RWPE2 (cell line): ENCODE results near the gene KRTAP12-3.
"Not testable (repeated sequence)": the region's sequence is repeated elsewhere in the genome, so short reads cannot be mapped to it uniquely, and the experiment has no call there.

Source experiments
- ATAC-seq: fragments of 200-7000 bp; cut with Tn5 transposase; 3 replicates; pipeline ENCODE4 v1.9.1; 2021; ENCODE audit warnings: low read depth
- DNase-seq: peaks from one replicate; pipeline ENCODE4 v3.0.0-alpha.2; 2020; ENCODE audit warnings: low spot score
- H3K27ac ChIP-seq: fragments of 450-650 bp; 2 replicates; pipeline ENCODE4 v1.5.1; 2017; ENCODE audit warnings: mild to moderate bottlenecking; ENCODE audit not compliant: poor library complexity, severe bottlenecking
- H3K27me3 ChIP-seq: fragments of 250-450 bp; sonication (Bioruptor Pico); 2 replicates; pipeline ENCODE4 v1.5.1; 2021; ENCODE audit warnings: mild to moderate bottlenecking, moderate library complexity; ENCODE audit not compliant: insufficient read depth, poor library complexity, severe bottlenecking
- H3K36me3 ChIP-seq: fragments of 250-450 bp; sonication (Bioruptor Pico); 2 replicates; pipeline ENCODE4 v1.5.1; 2020; ENCODE audit warnings: low read depth, mild to moderate bottlenecking, moderate library complexity
- H3K4me1 ChIP-seq: fragments of 250-450 bp; sonication (Bioruptor Pico); 2 replicates; pipeline ENCODE4 v1.5.1; 2021; ENCODE audit warnings: mild to moderate bottlenecking, moderate library complexity; ENCODE audit not compliant: insufficient read depth, poor library complexity, severe bottlenecking
- H3K4me3 ChIP-seq: fragments of 250-450 bp; sonication (Bioruptor Pico); 2 replicates; pipeline ENCODE4 v1.5.1; 2021; ENCODE audit warnings: mild to moderate bottlenecking, moderate library complexity; ENCODE audit not compliant: severe bottlenecking
- H3K9me3 ChIP-seq: fragments of 250-450 bp; sonication (Bioruptor Pico); 2 replicates; pipeline ENCODE4 v1.5.1; 2021; ENCODE audit warnings: mild to moderate bottlenecking, moderate library complexity; ENCODE audit not compliant: severe bottlenecking
- CTCF ChIP-seq: fragments of 450-650 bp; IDR thresholded peaks from one replicate; pipeline ENCODE4 v1.5.1; 2017; ENCODE audit warnings: mild to moderate bottlenecking, moderate library complexity; ENCODE audit not compliant: poor library complexity, severe bottlenecking

KRTAP12-3 gene

DNA sequence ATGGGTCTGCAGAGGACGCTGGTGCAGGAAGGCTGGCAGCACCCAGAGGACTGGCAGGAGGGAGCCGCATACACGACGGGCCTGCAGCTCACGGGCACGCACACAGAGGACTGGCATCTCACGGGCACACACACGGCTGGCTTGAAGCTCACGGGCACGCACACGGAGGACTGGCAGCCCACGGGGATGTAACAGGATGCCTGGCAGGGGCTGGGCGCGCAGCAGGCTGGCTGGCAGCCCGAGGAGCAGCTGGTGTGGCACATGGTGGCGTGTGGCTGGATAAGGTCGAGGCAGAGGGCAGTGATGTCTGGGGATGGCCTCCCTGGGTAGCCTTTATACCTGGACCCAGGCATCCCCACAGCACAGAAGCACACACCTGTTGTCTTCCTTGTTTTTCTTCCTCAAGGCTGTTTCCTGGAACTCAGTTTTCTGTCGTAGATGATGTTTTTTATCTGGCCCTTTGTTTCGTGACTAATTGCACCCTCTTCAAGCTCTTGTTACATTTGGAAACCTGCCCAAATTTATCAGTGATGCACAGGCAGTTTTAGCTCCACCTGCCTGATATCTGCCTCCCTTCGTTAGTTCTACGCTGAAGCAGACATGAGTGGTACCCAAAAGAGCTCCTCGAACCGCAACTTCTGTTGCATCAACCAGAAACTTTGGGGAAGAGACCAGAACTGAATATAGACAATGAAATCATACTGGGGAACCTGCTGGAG, 24.3 kb downstream of the KRTAP12-3 start, which contains the start of gene KRTAP12-1:
Gene KRTAP12-1 (minus strand): TSS at position 303 of the 719 bp plus-strand sequence. CDS start 40 bp downstream, at position 263.
- Histone ChIP-seq H3K27me3 (peaks cover 26% of the 10 kb centered on the region), H3K9me3 (no peaks in the 10 kb centered on the region), H3K4me3 (no peak within 1 kb of the TSS), H3K27ac (no peak within 1 kb of the TSS), H3K4me1 (no peaks in the 10 kb centered on the region), H3K36me3 (no peaks in the 10 kb centered on the region)
- ATAC-seq (no peak), DNase-seq (no peak)
- no peak for TF ChIP-seq CTCF

DNA sequence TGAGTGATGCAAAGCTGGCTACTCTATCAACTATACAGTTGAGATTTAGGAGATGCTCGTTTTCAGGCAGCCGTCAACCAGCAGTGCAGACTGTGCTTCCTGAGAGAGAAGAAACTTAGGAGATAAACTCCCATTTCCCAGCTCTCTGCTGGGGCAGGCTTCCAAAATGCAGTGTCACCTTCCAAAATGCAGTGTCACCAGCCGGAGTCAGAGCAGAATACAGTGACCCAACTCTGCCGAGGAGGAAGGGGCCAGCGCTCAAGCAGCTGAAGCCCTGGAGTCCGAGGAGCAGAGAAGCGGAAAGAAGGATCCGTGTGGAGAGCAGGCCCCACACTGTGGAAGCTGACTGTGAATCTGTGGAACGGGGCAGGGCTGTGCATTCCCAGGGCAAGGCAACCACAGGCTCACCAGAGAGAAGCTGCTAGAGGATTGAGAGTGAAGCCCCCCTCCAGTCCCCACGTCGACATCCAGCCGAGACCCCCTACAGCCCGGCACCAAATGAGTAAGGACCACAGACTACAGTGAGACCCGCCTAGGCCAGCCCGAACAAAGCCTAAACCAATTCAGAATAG, 24.9 kb downstream of the KRTAP12-3 start:
- H3K4me1 ChIP-seq: no peaks in the 10 kb centered on the region
- ATAC-seq (no peak), DNase-seq (no peak)
- no peak overlapping the region for H3K4me3 ChIP-seq
- no peaks in the 10 kb centered on the region for H3K9me3 ChIP-seq
- no peak for TF ChIP-seq CTCF
- H3K36me3 ChIP-seq: no peaks in the 10 kb centered on the region
- H3K27ac ChIP-seq: no peak overlapping the region
- H3K27me3 ChIP-seq: peaks cover 28% of the 10 kb centered on the region

DNA sequence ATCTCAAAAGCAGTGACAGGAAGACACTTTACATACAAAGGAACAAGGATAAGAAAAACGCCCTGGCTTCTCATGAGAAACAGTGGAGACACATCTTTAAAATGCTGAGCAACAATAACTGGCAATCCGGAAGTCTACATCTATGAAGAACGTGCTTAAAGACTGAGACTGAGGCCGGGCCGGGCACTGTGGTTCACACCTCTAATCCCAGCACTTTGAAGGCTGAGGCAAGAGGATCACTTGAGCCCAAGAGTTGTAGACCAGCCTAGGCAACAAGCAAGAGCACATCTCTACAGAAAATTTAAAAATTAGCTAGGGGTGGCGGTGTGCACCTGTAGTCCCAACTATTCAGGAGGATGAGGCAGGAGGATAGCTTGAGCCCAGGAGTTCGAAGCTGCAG, 26.3 kb downstream of the KRTAP12-3 start:
- Histone ChIP-seq H3K4me1 (no peaks in the 10 kb centered on the region), H3K27ac (no peak overlapping the region), H3K27me3 (peaks cover 27% of the 10 kb centered on the region), H3K36me3 (no peaks in the 10 kb centered on the region), H3K4me3 (no peak overlapping the region), H3K9me3 (no peaks in the 10 kb centered on the region)
- ATAC-seq (no peak), DNase-seq (no peak)
- no peak for TF ChIP-seq CTCF

DNA sequence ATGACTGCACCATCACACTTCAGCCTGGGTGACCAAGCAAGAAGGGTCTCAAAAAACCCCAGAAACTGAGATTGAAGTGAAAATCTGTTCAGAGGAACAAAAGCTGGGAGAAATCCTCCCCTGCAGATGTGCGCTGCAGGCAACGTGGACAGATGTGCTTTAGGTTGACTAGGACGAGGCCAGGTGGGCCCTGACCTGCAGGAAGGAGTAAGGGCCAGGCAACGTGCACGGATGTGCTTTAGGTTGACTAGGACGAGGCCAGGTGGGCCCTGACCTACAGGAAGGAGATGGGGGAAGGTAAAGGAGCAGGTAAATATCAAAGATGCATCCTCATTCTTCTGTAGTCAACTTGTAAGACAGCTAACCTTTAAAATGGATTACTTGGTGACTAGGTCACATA, 26.8 kb downstream of the KRTAP12-3 start:
- no peak overlapping the region for H3K4me3 ChIP-seq
- no peak for TF ChIP-seq CTCF

DNA sequence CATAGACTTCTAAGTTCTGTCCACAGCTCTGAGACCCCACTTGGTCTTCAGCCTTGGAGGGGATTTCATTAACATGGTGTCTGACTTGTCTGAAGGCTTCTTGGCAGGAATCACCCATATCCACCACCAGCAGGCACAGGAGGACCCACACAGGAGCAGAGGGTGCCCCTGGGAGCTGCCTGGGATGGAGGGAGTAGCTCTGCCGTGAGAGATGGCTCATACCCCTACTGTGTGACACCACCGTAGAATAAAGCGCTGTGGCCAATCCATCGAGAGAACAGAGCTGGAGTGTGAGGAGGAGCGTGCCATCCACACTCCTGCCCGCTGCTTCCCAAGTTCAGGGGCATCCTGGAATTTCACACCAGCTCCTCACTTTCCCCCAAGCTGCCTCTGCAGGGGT, 27.3 kb downstream of the KRTAP12-3 start:
- H3K9me3 ChIP-seq, H3K27ac ChIP-seq, H3K4me3 ChIP-seq, DNase-seq, H3K36me3 ChIP-seq, ATAC-seq, H3K4me1 ChIP-seq: not testable (repeated sequence)
- peaks cover 17% of the 10 kb centered on the region for H3K27me3 ChIP-seq

More for the DNA sequence above, 26.8 kb downstream of the KRTAP12-3 start:
- no peak for ATAC-seq
- Histone ChIP-seq H3K9me3 (no peaks in the 10 kb centered on the region), H3K36me3 (no peaks in the 10 kb centered on the region), H3K27ac (no peak overlapping the region), H3K27me3 (peaks cover 23% of the 10 kb centered on the region), H3K4me1 (no peaks in the 10 kb centered on the region)
- no peak for DNase-seq
